Esophagus (tissue), 2 donors: Measurements from ENCODE around the gene PIGO. TPM values are rescaled to one million over a fixed set of nuclear protein-coding genes. Genes with fewer than 3 reads are reported as not detected.

Source experiments
- H3K27ac ChIP-seq, 2 donors: one replicate each; pipeline ENCODE4 v1.5.1; 2013; ENCODE audit warnings: low read depth in 2 of 2, mild to moderate bottlenecking in 2 of 2, inconsistent platforms in 1 of 2, low read length in 1 of 2, moderate library complexity in 1 of 2
- H3K27me3 ChIP-seq, 2 donors: one replicate each; pipeline ENCODE4 v1.6.1; 2013; ENCODE audit warnings: low read length in 2 of 2, control low read depth in 1 of 2, mild to moderate bottlenecking in 1 of 2; ENCODE audit not compliant: insufficient read depth in 2 of 2, control insufficient read depth in 1 of 2
- H3K36me3 ChIP-seq, 2 donors: one replicate each; pipeline ENCODE4 v1.6.1; 2013; ENCODE audit warnings: low read length in 1 of 2; ENCODE audit not compliant: control insufficient read depth in 2 of 2, insufficient read depth in 2 of 2
- H3K4me1 ChIP-seq, 2 donors: one replicate each; pipeline ENCODE4 v1.6.1; 2013; ENCODE audit warnings: low read length in 1 of 2; ENCODE audit not compliant: control insufficient read depth in 2 of 2, insufficient read depth in 2 of 2
- H3K4me3 ChIP-seq, 2 donors: one replicate each; pipeline ENCODE4 v1.5.1; 2013; ENCODE audit warnings: low read length in 2 of 2, mild to moderate bottlenecking in 2 of 2, low read depth in 1 of 2, moderate library complexity in 1 of 2
- H3K9me3 ChIP-seq, 2 donors: one replicate each; pipeline ENCODE4 v1.6.1; 2013; ENCODE audit warnings: mild to moderate bottlenecking in 2 of 2, low read depth in 1 of 2, low read length in 1 of 2, moderate library complexity in 1 of 2; ENCODE audit not compliant: control insufficient read depth in 2 of 2, insufficient read depth in 1 of 2
- WGBS, 2 donors: extraction: QIAGEN DNeasy Blood & Tissue Kit; methylation state at CpG; one replicate each; pipeline ENCODE4 v1.1.7; 2013; 5-methylcytosine and 5-hydroxymethylcytosine counted together
- polyA plus RNA-seq, 2 donors: library from polyadenylated mRNA; stranded (reverse); fragments of 200-250 nt; gene quantifications; one replicate each; pipeline ENCODE4 v1.2.3, GENCODE V29; 2013
- donor health status: healthy with polysubstance abuse.
- donor health status: Bipolar disorder and iron deficiency.

Gene PIGO
- polyA plus RNA-seq, 2 donors = 12.3 to 12.5 TPM

- peak overlapping the region; percentile 91 to 96 for H3K27ac ChIP-seq
- peaks cover 0 to 4% of the 10 kb centered on the region in 2 donors for H3K4me1 ChIP-seq
- H3K9me3 ChIP-seq = no peaks in the 10 kb centered on the region
- no peaks in the 10 kb centered on the region for H3K36me3 ChIP-seq
- peak overlapping the region; percentile 63 to 70 for H3K4me3 ChIP-seq
- H3K27me3 ChIP-seq = no peaks in the 10 kb centered on the region
- 9 to 12% methylated on average over 12 of the region's 12 CpGs for WGBS, 2 donors
Measured at GRCh38 chr9:35114840-35115628, 18.6 kb upstream of the PIGO start.

GRCh38 chr9:35114113-35114839 lies 17.9 kb upstream of the PIGO start:
- Histone ChIP-seq H3K27me3 (no peaks in the 10 kb centered on the region), H3K4me1 (peaks cover 0 to 5% of the 10 kb centered on the region in 2 donors), H3K27ac (peak overlapping the region; percentile 91 to 96), H3K9me3 (no peaks in the 10 kb centered on the region), H3K36me3 (no peaks in the 10 kb centered on the region), H3K4me3 (peak overlapping the region; percentile 63 to 70)
- WGBS, 2 donors = 4 to 8% methylated on average over 5 of the region's 5 CpGs

- 58 to 69% methylated on average over 3 of the region's 3 CpGs for WGBS, 2 donors
- H3K36me3 ChIP-seq = peaks cover 0 to 8% of the 10 kb centered on the region in 2 donors
- H3K9me3 ChIP-seq = no peaks in the 10 kb centered on the region
- peak overlapping the region in 1 of 2 donors; percentile 30 for H3K4me3 ChIP-seq
- H3K27me3 ChIP-seq = no peaks in the 10 kb centered on the region
- H3K27ac ChIP-seq = peak overlapping the region; percentile 87 to 94
- peaks cover 0 to 5% of the 10 kb centered on the region in 2 donors for H3K4me1 ChIP-seq
Measured at GRCh38 chr9:35112257-35113020, 16.0 kb upstream of the PIGO start.

GRCh38 chr9:35111001-35111933 lies 14.9 kb upstream of the PIGO start:
- peak overlapping the region; percentile 92 to 94 for H3K27ac ChIP-seq
- H3K36me3 ChIP-seq = peaks cover 5 to 10% of the 10 kb centered on the region in 2 donors
- peak overlapping the region; percentile 62 to 70 for H3K4me3 ChIP-seq
- no peaks in the 10 kb centered on the region for H3K9me3 ChIP-seq
- no peaks in the 10 kb centered on the region for H3K27me3 ChIP-seq
- H3K4me1 ChIP-seq = peaks cover 0 to 5% of the 10 kb centered on the region in 2 donors
- WGBS, 2 donors = 1% methylated on average over 53 to 57 of the region's 57 CpGs

GRCh38 chr9:35110327-35110761 lies 14.0 kb upstream of the PIGO start:
- Histone ChIP-seq H3K9me3 (no peaks in the 10 kb centered on the region), H3K27ac (peak overlapping the region; percentile 91 to 92), H3K4me1 (peaks cover 0 to 5% of the 10 kb centered on the region in 2 donors), H3K4me3 (peak overlapping the region; percentile 62 to 70), H3K36me3 (peaks cover 11 to 18% of the 10 kb centered on the region in 2 donors), H3K27me3 (no peaks in the 10 kb centered on the region)
- 19 to 47% methylated on average over 3 of the region's 3 CpGs for WGBS, 2 donors

- Histone ChIP-seq H3K4me1 (peaks cover 0 to 2% of the 10 kb centered on the region in 2 donors), H3K4me3 (no peak overlapping the region), H3K9me3 (no peaks in the 10 kb centered on the region), H3K36me3 (peaks cover 11 to 22% of the 10 kb centered on the region in 2 donors), H3K27me3 (no peaks in the 10 kb centered on the region), H3K27ac (no peak overlapping the region)
- WGBS, 2 donors = 63 to 66% methylated on average over 8 of the region's 8 CpGs
Measured at GRCh38 chr9:35108946-35109575, 12.7 kb upstream of the PIGO start.

- no peak overlapping the region for H3K4me3 ChIP-seq
- peaks cover 0 to 3% of the 10 kb centered on the region in 2 donors for H3K4me1 ChIP-seq
- H3K36me3 ChIP-seq = peaks cover 11 to 22% of the 10 kb centered on the region in 2 donors
- H3K9me3 ChIP-seq = no peaks in the 10 kb centered on the region
- H3K27ac ChIP-seq = no peak overlapping the region
- H3K27me3 ChIP-seq = no peaks in the 10 kb centered on the region
- 89 to 91% methylated on average over 6 of the region's 6 CpGs for WGBS, 2 donors
Measured at GRCh38 chr9:35108461-35108860, 12.1 kb upstream of the PIGO start.
